Ascending aorta (tissue), 2 donors: ENCODE measurements around the gene RGS10. TPM values are rescaled to one million over a fixed set of nuclear protein-coding genes. Genes with fewer than 3 reads are reported as not detected.

ENCODE experiments used
- DNase-seq, 2 donors: peaks; one replicate each; pipeline ENCODE4 v3.0.0-alpha.2; 2019; ENCODE audit warnings: low spot score in 2 of 2
- H3K27ac ChIP-seq, 2 donors: fragments of 200-600 bp; sonication (generic); one replicate each; pipeline ENCODE4 v1.5.1; 2016 to 2017; ENCODE audit warnings: mild to moderate bottlenecking in 1 of 2
- H3K27me3 ChIP-seq: fragments of 200-600 bp; sonication (generic); one replicate; pipeline ENCODE4 v1.5.1; 2017
- H3K36me3 ChIP-seq, 2 donors: fragments of 200-600 bp; sonication (generic); one replicate each; pipeline ENCODE4 v1.5.1; 2016
- H3K4me1 ChIP-seq, 2 donors: fragments of 200-600 bp; sonication (generic); one replicate each; pipeline ENCODE4 v1.5.1; 2016 to 2017; ENCODE audit warnings: mild to moderate bottlenecking in 1 of 2
- H3K4me3 ChIP-seq, 2 donors: fragments of 200-600 bp; sonication (generic); one replicate each; pipeline ENCODE4 v1.5.1; 2016 to 2017; ENCODE audit warnings: mild to moderate bottlenecking in 1 of 2
- H3K9me3 ChIP-seq, 2 donors: fragments of 200-600 bp; sonication (generic); one replicate each; pipeline ENCODE4 v1.5.1; 2016
- intact Hi-C: fragments of 100-400 bp; cut with DNase I; formaldehyde crosslinking; loops from one replicate; pipeline ENCODE4 v1.15.1; 2023
- total RNA-seq: library from RNA; depleted of rRNA; stranded (reverse); fragments of >200 nt; gene quantifications from one replicate; pipeline ENCODE4 v1.1.0, GENCODE V29; 2016
- TF ChIP-seq, protein P1 (sequence below), 3 experiments: fragments of 200-600 bp in 2 of 3; fragments of 450-650 bp in 1 of 3; sonication (generic) in 2 of 3; IDR thresholded peaks; one replicate each; pipeline ENCODE4 v1.5.1; 2016 to 2019; ENCODE audit warnings: antibody characterized with exemption in 3 of 3, mild to moderate bottlenecking in 1 of 3, moderate library complexity in 1 of 3

The RGS10 gene
- total RNA-seq, 1 donor from 2014 or later, result 42.9 TPM

- Histone ChIP-seq H3K4me1 (no peaks in the 10 kb centered on the region), H3K4me3 (no peak overlapping the region), H3K27me3 (no peaks in the 10 kb centered on the region), H3K36me3 (peaks cover 30 to 72% of the 10 kb centered on the region in 2 donors), H3K9me3 (no peaks in the 10 kb centered on the region), H3K27ac (no peak overlapping the region)
- intact Hi-C loops, result no loop called here
- TF ChIP-seq, protein P1, sequence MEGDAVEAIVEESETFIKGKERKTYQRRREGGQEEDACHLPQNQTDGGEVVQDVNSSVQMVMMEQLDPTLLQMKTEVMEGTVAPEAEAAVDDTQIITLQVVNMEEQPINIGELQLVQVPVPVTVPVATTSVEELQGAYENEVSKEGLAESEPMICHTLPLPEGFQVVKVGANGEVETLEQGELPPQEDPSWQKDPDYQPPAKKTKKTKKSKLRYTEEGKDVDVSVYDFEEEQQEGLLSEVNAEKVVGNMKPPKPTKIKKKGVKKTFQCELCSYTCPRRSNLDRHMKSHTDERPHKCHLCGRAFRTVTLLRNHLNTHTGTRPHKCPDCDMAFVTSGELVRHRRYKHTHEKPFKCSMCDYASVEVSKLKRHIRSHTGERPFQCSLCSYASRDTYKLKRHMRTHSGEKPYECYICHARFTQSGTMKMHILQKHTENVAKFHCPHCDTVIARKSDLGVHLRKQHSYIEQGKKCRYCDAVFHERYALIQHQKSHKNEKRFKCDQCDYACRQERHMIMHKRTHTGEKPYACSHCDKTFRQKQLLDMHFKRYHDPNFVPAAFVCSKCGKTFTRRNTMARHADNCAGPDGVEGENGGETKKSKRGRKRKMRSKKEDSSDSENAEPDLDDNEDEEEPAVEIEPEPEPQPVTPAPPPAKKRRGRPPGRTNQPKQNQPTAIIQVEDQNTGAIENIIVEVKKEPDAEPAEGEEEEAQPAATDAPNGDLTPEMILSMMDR (IDR thresholded peaks at IDR 0.05), result no peak
- DNase-seq, result no peak
These were observed 86.1 kb downstream of the RGS10 start for GRCh38 chr10:119456435-119456810.

DNA sequence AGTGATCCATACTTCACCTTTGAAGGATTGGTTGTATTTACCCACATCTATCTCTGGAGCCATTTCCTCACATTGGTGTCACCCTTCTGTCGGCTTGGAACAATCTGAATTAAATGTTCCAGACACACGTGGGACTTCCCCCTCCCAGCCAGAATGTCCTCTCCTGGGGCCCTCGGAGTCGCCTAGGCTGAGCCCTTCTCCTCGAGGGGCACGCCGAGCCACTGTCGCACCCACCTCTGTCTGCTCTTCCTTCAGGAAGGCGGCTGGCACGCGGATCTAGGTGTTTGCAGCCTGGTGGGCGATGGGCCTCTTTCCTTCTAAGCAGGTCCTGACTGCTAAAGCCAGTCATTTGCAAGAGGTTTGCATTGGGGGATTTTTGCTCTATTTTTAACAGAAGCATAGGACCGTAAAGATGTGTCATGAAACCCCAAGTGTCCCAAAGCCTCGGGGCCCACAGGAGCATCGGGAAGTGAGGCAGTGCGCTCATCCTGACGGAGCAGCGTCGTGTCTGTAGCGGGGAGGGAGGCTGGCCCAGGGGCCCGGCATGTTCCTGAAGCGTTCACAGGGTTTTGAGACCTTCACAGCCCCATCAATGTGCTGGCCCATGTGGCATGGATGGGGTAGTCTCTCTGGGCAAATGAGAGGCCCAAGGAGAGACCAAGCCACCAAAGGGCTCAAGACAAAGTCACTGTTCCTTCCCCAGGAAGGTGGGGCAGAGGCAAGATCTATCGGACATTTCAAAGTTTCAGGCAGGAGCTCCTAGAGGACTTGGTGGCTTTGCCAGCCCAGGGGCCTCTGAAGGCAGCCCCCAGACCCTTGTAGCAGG is 86.7 kb downstream of the RGS10 start:
- intact Hi-C loops, result no loop called here
- DNase-seq, result no peak
- Histone ChIP-seq H3K27me3 (no peaks in the 10 kb centered on the region), H3K36me3 (peaks cover 31 to 73% of the 10 kb centered on the region in 2 donors), H3K9me3 (no peaks in the 10 kb centered on the region), H3K27ac (no peak overlapping the region), H3K4me1 (no peaks in the 10 kb centered on the region), H3K4me3 (no peak overlapping the region)
- TF ChIP-seq, protein P1 (IDR thresholded peaks at IDR 0.05), result no peak

DNA sequence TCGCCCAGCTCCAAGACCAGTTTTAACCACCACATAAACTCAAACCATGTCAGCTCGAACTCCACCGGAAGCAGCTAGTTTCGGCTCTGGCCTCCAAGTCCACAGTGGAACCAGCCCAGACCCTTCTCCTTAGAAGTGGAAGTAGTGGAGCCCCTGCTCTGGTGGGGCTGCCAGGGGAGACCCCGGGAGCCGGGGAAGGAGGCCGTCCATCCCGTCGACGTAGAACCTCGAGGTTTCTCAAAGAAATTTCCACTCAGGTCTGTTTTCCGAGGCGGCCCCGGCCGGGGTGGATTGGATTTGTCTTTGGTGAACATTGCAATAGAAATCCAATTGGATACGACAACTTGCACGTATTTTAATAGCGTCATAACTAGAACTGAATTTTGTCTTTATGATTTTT is 87.5 kb downstream of the RGS10 start:
- no peak for DNase-seq
- peaks cover 4 to 8% of the 10 kb centered on the region in 2 donors for H3K4me1 ChIP-seq
- no peaks in the 10 kb centered on the region for H3K9me3 ChIP-seq
- intact Hi-C loops, result loop anchor here (5.0 kb wide), 1 partner anchor 222 kb away; no protein-coding TSS in a partner anchor
- H3K4me3 ChIP-seq, result no peak overlapping the region
- TF ChIP-seq, protein P1 (IDR thresholded peaks at IDR 0.05), result no peak
- H3K36me3 ChIP-seq, result peaks cover 31 to 73% of the 10 kb centered on the region in 2 donors
- H3K27ac ChIP-seq, result no peak overlapping the region
- no peaks in the 10 kb centered on the region for H3K27me3 ChIP-seq

DNA sequence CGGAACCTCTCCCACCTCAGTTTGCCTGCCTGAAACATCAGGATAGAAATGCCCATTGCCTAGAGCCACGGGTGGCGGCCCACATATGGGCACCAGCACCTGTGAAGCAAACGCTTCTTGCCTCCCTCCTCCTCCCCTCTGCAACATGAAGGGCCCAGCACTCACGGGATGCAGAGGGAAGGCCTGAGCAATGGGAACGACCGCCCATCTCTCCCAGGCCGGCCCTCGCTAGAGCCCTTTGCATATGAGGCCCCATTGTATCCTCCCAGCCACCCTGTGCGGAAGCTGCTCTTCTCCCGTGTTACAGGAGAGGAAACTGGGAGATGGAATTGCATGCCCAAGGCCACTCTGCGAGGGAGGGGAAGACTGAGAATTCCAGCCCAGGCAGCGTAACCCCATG is 88.2 kb downstream of the RGS10 start:
- Histone ChIP-seq H3K9me3 (no peaks in the 10 kb centered on the region), H3K36me3 (peaks cover 31 to 73% of the 10 kb centered on the region in 2 donors), H3K4me1 (peaks cover 7 to 12% of the 10 kb centered on the region in 2 donors), H3K4me3 (no peak overlapping the region), H3K27me3 (no peaks in the 10 kb centered on the region), H3K27ac (no peak overlapping the region)
- intact Hi-C loops, result loop anchor here (5.0 kb wide), 1 partner anchor 223 kb away; no protein-coding TSS in a partner anchor
- TF ChIP-seq, protein P1 (IDR thresholded peaks at IDR 0.05), result no peak
- no peak for DNase-seq

DNA sequence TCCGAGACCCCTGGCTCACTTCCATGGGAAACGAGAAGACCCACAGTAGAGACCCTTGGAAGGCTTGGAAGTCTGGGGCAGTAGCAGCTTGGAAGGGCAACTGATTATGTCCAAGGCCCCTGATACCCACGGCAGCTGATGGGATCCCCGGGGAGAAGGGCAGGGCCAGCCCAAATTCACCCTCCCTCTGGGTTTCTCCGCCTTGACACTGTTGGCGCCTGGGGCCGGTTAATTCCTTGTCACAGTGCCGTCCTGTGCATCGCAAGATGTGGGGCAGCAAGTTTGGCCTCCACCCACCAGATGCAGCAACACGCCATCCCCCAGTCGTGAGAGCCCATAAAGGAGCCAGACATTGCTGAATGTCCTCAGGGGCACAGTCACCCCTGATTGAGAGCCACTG is 89.2 kb downstream of the RGS10 start:
- intact Hi-C loops, result loop anchor here (2.0 to 5.0 kb wide), 2 partner anchors 25 to 224 kb away; no protein-coding TSS in a partner anchor
- Histone ChIP-seq H3K36me3 (peaks cover 40 to 75% of the 10 kb centered on the region in 2 donors), H3K4me1 (peaks cover 11 to 19% of the 10 kb centered on the region in 2 donors), H3K9me3 (no peaks in the 10 kb centered on the region), H3K4me3 (no peak overlapping the region), H3K27me3 (no peaks in the 10 kb centered on the region), H3K27ac (no peak overlapping the region)
- TF ChIP-seq, protein P1 (IDR thresholded peaks at IDR 0.05), result no peak
- no peak for DNase-seq
